ENCODE data around the gene GALM.

DNA sequence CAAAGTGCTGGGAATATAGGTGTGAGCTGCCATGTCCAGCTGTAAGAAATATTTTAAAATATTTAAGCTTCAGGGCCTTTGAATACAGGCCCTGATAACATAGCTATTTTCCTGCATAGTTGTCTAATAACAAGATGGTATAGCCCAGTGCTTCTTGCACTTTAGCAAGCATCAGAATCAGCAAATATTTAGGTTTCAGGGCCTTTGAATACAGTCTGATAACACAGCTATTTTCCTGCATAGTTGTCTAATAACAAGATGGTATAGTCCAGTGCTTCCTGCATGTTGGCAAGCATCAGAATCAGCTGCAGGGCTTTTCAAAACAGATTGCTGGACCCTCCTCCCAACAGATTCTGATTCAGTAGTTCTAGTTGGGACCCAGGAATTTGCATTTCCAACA is 117.7 kb downstream of the GALM start:
- no peak for TF ChIP-seq POLR2AphosphoS2 (IDR thresholded peaks at IDR 0.05; ENCODE audit: low read depth, low read length)
- TF ChIP-seq, protein P1, sequence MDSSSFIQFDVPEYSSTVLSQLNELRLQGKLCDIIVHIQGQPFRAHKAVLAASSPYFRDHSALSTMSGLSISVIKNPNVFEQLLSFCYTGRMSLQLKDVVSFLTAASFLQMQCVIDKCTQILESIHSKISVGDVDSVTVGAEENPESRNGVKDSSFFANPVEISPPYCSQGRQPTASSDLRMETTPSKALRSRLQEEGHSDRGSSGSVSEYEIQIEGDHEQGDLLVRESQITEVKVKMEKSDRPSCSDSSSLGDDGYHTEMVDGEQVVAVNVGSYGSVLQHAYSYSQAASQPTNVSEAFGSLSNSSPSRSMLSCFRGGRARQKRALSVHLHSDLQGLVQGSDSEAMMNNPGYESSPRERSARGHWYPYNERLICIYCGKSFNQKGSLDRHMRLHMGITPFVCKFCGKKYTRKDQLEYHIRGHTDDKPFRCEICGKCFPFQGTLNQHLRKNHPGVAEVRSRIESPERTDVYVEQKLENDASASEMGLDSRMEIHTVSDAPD (CRISPR knock-in tag; IDR thresholded peaks at IDR 0.05): no peak
- no peak for TF ChIP-seq ZSCAN22 (CRISPR knock-in tag; IDR thresholded peaks at IDR 0.05)
- TF ChIP-seq ZNF263 (CRISPR knock-in tag; IDR thresholded peaks at IDR 0.05): no peak
- no peak for TF ChIP-seq NR2C2 (CRISPR knock-in tag; IDR thresholded peaks at IDR 0.05; ENCODE audit: borderline replicate concordance)
- TF ChIP-seq, protein P2, sequence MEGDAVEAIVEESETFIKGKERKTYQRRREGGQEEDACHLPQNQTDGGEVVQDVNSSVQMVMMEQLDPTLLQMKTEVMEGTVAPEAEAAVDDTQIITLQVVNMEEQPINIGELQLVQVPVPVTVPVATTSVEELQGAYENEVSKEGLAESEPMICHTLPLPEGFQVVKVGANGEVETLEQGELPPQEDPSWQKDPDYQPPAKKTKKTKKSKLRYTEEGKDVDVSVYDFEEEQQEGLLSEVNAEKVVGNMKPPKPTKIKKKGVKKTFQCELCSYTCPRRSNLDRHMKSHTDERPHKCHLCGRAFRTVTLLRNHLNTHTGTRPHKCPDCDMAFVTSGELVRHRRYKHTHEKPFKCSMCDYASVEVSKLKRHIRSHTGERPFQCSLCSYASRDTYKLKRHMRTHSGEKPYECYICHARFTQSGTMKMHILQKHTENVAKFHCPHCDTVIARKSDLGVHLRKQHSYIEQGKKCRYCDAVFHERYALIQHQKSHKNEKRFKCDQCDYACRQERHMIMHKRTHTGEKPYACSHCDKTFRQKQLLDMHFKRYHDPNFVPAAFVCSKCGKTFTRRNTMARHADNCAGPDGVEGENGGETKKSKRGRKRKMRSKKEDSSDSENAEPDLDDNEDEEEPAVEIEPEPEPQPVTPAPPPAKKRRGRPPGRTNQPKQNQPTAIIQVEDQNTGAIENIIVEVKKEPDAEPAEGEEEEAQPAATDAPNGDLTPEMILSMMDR (CRISPR knock-in tag; IDR thresholded peaks at IDR 0.05): no peak
- TF ChIP-seq, protein P3, sequence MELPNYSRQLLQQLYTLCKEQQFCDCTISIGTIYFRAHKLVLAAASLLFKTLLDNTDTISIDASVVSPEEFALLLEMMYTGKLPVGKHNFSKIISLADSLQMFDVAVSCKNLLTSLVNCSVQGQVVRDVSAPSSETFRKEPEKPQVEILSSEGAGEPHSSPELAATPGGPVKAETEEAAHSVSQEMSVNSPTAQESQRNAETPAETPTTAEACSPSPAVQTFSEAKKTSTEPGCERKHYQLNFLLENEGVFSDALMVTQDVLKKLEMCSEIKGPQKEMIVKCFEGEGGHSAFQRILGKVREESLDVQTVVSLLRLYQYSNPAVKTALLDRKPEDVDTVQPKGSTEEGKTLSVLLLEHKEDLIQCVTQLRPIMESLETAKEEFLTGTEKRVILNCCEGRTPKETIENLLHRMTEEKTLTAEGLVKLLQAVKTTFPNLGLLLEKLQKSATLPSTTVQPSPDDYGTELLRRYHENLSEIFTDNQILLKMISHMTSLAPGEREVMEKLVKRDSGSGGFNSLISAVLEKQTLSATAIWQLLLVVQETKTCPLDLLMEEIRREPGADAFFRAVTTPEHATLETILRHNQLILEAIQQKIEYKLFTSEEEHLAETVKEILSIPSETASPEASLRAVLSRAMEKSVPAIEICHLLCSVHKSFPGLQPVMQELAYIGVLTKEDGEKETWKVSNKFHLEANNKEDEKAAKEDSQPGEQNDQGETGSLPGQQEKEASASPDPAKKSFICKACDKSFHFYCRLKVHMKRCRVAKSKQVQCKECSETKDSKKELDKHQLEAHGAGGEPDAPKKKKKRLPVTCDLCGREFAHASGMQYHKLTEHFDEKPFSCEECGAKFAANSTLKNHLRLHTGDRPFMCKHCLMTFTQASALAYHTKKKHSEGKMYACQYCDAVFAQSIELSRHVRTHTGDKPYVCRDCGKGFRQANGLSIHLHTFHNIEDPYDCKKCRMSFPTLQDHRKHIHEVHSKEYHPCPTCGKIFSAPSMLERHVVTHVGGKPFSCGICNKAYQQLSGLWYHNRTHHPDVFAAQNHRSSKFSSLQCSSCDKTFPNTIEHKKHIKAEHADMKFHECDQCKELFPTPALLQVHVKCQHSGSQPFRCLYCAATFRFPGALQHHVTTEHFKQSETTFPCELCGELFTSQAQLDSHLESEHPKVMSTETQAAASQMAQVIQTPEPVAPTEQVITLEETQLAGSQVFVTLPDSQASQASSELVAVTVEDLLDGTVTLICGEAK (IDR thresholded peaks at IDR 0.05): no peak
- TF ChIP-seq, protein P3 (CRISPR knock-in tag; IDR thresholded peaks at IDR 0.05): no peak
- TF ChIP-seq ATM (IDR thresholded peaks at IDR 0.05; ENCODE audit: borderline replicate concordance): no peak

All from HepG2 (cell line).